Measurements from ENCODE around the gene STK4. TPM values are rescaled to one million over a fixed set of nuclear protein-coding genes. Genes with fewer than 3 reads are reported as not detected.

STK4 gene
- 39.0 and 56.0 TPM in 2 replicates for total RNA-seq (2014; rRNA removed; shearing (Covaris generic))

- peak; percentile 96 for DNase-seq (ENCODE audit: low read depth)
These were observed at the start of gene STK4 for GRCh38 chr20:44966030-44966961. Gene STK4 (plus strand): TSS chr20:44966512. CDS start chr20:44966569, 57 bp downstream.

GRCh38 chr20:44916586-44916985, 49.7 kb upstream of the STK4 start:
- no peak for DNase-seq (ENCODE audit: low read depth)

DNA sequence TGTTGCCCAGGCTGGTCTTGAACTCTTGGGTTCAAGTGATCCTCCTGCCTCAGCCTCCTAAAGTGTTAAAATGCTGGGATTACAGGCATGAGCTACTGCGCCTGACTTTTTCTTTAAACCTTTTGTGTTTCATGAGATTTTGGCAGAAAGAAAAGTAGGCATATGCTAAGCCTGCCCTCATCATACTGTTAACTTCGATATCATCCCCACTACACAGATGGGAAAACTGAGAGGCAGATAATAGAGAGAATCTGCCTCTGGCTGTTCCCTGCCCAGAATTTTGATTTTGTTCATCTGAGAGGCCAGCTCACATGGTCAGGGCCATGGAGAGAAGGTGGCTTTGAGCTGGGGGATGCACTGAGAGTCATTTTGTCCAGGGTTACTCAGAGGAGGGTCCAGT, 48.9 kb upstream of the STK4 start:
- DNase-seq (ENCODE audit: low read depth), result no peak

GRCh38 chr20:44918342-44918741, 48.0 kb upstream of the STK4 start:
- no peak for DNase-seq (ENCODE audit: low read depth)

DNA sequence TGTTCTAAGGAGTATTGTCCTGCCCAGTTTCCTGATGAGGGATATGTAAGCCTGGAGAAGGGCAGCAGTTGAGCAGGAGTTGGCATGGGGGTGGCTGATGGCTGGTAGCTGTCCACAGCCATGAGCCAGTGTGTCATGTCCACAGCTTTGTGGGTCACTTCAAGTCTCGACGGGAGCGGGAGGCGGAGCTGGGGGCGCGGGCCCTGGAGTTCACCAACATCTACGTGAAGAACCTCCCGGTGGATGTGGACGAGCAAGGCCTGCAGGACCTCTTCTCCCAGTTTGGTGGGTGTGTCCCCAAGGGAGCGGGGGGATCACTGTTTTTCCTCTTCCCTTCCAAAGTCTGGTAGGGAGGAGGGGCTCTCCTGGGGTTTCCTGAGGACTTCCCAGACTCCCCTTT, 47.6 kb upstream of the STK4 start:
- DNase-seq (ENCODE audit: low read depth), result no peak

- DNase-seq (ENCODE audit: low read depth), result no peak
These were observed 44.9 kb upstream of the STK4 start for GRCh38 chr20:44921447-44921846.

GRCh38 chr20:44924541-44924940, 41.8 kb upstream of the STK4 start:
- DNase-seq (ENCODE audit: low read depth), result no peak

DNA sequence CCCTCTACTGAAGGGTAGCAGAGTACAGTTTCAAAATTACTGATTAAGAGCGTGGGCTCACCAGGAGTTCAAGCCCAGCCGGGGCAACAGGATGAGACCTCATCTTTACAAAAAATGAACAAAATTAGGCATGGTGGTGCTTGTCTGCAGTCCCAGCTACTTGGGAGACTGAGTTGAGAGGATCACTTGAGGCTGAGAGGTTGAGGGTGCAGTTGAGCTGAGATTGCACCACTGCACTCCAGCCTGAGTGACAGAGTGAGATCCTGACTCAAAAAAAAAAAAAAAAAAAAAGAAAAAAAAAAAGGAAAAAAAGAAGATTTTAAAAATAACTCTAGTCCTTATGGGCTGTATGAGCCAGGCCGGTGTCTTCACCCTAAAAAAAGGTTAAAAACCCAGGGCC, 37.7 kb upstream of the STK4 start:
- DNase-seq (ENCODE audit: low read depth), result no peak

- DNase-seq (ENCODE audit: low read depth), result no peak
These were observed 35.7 kb upstream of the STK4 start for GRCh38 chr20:44930517-44931168.

DNA sequence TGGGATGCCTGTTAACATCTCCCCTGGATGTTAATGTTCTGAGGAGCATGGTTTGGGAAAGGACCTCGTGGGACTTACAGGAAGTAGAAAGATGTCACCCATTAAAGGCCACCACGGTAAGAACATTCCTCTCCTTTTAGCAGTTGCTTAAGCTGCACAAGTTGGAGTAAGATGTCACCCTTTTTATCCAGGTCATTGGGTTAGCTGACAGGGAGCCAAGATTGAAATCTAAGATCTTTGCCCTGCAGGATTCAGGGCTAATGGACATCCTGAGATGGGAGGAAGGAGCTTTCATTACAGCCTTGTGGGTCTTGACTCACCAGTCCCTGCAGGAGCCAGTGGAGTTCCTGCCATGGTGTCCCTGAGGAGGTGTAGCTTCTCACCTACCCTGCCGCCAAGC, 34.4 kb upstream of the STK4 start:
- peak; percentile 84 for DNase-seq (ENCODE audit: low read depth)

GRCh38 chr20:44932916-44933315, 33.4 kb upstream of the STK4 start:
- DNase-seq (ENCODE audit: low read depth), result no peak

DNA sequence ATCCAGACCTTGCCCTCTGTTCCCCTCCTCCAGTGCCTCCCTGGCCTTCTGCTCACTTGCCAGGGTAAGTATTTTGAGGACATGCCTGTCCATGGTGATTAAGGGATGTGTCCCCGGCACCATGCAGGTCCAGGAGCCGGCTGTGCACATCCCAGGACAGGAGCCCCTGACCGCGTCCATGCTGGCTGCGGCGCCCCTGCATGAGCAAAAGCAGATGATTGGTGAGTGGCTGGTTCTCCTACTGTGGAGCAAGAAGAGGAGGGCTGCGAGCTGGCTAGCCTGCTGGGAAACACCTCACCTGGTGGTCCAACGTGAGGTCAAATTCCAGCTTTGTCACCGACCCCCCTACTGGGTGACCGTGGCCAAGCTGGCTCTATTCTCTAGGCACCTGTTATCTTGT, 29.8 kb upstream of the STK4 start:
- no peak for DNase-seq (ENCODE audit: low read depth)

DNA sequence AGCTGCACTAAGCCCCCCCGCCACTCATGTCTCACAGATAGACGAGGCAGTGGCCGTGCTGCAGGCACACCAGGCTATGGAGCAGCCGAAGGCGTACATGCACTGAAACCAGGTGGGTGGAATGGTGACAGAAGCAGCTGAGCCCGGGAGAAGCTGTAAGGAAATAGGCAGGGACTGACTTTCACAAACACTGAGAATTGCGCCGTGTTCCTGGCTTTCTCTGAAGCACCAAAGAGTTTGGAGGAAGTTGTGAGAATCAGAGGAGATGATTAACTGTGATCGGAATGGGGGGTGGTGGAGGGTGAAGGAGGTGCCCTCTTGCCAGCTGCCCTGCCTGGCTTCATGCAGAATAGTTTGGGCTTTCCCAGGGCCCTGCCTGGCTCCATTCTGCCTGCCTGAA, 27.7 kb upstream of the STK4 start:
- DNase-seq (ENCODE audit: low read depth), result no peak

DNA sequence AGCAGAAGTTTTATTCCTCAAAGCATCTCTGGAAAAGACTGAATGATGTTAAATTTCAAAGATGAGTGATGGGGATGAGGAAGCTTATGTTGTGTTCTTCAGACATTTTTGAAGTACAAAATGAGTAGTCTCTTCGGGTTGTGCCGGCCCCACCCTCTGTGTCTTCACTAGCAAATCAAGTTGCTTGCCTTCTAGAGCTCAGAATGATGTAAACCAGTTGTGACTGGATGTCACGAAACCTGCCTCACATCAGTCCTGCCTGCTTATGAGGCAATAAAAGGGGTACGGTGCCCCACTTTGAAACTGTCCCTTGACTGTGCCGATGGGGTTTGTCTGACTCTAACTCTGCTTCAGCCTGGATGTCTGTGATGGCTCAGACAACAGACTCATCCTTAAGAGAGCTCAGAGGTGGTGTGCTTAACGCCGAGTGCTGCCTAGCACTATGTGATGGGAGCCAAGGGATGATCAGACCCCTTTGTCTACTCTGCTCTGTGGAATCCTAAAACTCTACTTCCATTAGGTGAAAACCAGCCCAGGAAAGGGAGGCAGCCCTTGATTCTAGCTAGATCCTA, 25.1 kb upstream of the STK4 start:
- DNase-seq (ENCODE audit: low read depth), result no peak

DNA sequence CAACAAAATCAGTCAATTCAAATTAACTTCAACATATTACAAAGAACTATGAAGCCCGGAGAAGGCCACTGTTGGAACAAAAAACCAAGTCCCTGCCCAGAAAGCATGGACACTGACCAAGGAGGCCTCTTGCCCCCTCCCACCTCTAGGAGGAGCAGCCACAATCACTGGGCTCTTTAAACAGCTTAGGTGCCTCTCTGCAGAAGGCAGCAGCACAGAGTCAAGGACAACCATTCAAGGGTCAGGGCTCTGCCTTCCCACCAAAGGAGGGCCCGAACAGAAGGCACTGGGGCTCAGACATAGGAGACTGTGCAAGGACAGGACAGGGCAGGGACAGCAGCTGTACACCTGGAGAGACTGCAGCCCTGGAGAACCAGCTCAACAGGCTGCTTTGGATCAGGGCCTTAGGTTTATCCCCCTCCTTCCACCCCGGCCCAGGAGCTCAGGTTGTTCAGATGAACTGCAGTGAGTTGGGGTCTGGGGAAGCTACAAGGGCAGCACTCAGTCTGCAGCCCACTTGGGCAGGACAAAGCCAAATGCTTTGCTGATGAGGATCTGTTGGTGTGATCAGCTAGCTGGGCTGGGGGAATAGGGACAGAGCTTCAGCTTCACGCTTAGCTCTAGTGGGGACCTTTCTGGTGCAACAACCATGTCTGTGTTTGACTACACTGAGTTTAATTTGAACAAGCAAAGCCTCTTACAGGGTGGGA, 23.9 kb upstream of the STK4 start:
- DNase-seq (ENCODE audit: low read depth), result no peak

DNA sequence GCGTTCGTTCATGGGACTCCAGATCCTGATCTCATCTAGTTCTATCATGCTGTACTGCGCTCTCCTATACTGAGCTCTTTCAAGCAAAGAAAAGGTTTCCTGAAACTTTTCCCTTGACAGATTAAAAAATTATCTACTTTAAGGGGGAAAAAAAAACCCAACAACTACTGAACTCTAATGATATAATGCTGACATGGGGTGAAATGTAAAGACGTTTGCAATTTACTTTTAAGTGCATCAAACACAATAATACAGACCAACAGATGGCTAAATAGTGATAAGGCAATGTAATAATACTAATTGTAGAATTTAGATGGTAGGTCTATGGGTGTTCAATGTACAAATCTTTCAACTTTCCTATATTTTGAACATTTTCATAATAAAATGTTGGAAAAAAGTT, 22.5 kb upstream of the STK4 start:
- DNase-seq (ENCODE audit: low read depth), result no peak

- DNase-seq (ENCODE audit: low read depth), result no peak
These were observed 21.1 kb upstream of the STK4 start for GRCh38 chr20:44945261-44945660.

- DNase-seq (ENCODE audit: low read depth), result no peak
These were observed 19.9 kb upstream of the STK4 start for GRCh38 chr20:44946271-44946852.

DNA sequence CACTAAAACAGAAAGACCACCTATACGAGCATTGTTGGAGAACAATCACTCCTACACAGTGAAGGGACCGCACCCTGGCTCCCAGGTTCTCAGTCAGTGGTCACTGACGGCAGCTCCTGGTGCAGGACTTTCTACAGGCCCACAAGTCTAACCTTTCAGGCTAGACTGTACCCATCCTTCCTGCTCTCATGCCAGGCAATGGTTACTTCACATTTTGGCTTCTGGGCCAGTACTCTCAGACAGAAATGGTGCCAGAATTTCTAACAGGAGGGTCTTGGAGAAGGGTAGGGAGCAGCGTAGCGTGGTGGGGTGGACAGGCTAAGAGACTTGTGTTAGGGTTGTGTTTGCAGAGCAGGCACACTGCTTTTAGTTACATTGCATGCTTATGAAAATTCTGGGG, 18.2 kb upstream of the STK4 start:
- DNase-seq (ENCODE audit: low read depth), result no peak

DNA sequence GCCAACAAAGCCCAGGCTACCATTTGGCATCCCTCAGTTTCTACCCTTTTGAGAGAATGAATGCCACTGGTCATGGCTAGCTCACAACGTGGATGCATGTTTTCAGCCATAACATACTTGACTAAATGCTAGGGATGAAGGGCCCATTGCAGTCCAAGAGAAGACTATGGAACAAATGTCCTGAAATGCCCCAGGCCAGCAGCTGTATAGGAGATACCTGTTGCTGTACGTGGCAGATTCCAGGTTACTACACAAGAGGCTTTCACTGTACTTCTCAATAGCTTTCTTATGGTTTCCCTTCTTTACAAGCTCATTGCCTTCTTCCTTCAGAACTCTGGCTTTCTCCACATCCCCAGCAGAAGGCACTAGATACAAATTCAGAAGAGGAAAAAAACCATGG, 17.8 kb upstream of the STK4 start:
- DNase-seq (ENCODE audit: low read depth), result no peak

DNA sequence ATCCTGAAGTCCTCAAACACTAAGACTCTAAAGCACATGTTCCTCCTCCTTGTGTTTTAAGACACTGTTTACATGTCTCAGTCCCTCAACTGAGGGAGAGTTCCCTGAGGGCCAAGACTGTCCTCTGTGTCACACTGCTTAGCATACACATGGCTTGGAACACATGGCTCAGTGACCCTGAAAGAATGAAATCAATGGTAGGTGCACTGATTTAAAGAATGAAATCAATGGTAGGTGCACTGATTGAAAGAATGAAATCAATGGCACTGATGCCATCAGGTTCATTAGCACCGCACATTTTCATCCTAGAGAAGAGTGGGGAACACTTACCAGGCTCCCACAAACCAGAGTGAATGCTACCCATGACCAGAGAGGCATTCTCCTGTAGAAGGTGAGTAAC, 15.9 kb upstream of the STK4 start:
- DNase-seq (ENCODE audit: low read depth), result no peak

GRCh38 chr20:44952731-44953130, 13.6 kb upstream of the STK4 start:
- DNase-seq (ENCODE audit: low read depth), result no peak

All from M059J (cell line).